DOHH2 (cell line): Measurements from ENCODE around the gene CDH4.

ENCODE experiments used
- EZH2phosphoT487 ChIP-seq: fragments of 200-600 bp; sonication (generic); IDR thresholded peaks from 2 replicates; pipeline ENCODE4 v1.6.1; 2017; ENCODE audit warnings: borderline replicate concordance, mild to moderate bottlenecking, antibody characterized with exemption, low read length, moderate library complexity, mixed read lengths
- TF ChIP-seq, protein P1 (sequence below): fragments of 200-600 bp; sonication (generic); IDR thresholded peaks from one replicate; pipeline ENCODE4 v1.5.1; 2014; ENCODE audit warnings: antibody characterized with exemption, mild to moderate bottlenecking, low read depth, low read length; ENCODE audit not compliant: poor library complexity, severe bottlenecking

GRCh38 chr20:61776491-61777075 is 524.5 kb downstream of the CDH4 start:
- TF ChIP-seq, protein P1, sequence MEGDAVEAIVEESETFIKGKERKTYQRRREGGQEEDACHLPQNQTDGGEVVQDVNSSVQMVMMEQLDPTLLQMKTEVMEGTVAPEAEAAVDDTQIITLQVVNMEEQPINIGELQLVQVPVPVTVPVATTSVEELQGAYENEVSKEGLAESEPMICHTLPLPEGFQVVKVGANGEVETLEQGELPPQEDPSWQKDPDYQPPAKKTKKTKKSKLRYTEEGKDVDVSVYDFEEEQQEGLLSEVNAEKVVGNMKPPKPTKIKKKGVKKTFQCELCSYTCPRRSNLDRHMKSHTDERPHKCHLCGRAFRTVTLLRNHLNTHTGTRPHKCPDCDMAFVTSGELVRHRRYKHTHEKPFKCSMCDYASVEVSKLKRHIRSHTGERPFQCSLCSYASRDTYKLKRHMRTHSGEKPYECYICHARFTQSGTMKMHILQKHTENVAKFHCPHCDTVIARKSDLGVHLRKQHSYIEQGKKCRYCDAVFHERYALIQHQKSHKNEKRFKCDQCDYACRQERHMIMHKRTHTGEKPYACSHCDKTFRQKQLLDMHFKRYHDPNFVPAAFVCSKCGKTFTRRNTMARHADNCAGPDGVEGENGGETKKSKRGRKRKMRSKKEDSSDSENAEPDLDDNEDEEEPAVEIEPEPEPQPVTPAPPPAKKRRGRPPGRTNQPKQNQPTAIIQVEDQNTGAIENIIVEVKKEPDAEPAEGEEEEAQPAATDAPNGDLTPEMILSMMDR: no peak
- TF ChIP-seq EZH2phosphoT487: no peak
